HCT116 (cell line): ENCODE data around the gene SLC6A6. TPM values are rescaled to one million over a fixed set of nuclear protein-coding genes. Genes with fewer than 3 reads are reported as not detected.
"Not testable (repeated sequence)": the region's sequence is repeated elsewhere in the genome, so short reads cannot be mapped to it uniquely, and the experiment has no call there.

Source experiments
- ATAC-seq: fragments of 200-7000 bp; cut with Tn5 transposase; 2 replicates; pipeline ENCODE4 v1.9.1; 2020; ENCODE audit warnings: mild to moderate bottlenecking, moderate library complexity
- BruUV-seq: library from RNA; stranded (reverse); fragments of 400-500 nt; replicated peaks from 2 replicates; lab custom pipeline; 2021; lab: Mats Ljungman, UMichigan
- CTCF ChIA-PET: fragments of 300-600 bp; sonication (Branson Sonifier 250); formaldehyde crosslinking; loops from one replicate; lab custom pipeline; 2021; ENCODE audit warnings: antibody characterized with exemption; lab: Charles Lee
- POLR2A ChIA-PET: fragments of 300-600, 350-600 bp; sonication (Branson Sonifier 250); formaldehyde crosslinking; loops from one replicate; lab custom pipeline; 2021; ENCODE audit warnings: antibody characterized with exemption; lab: Charles Lee
- RAD21 ChIA-PET, 2 experiments: fragments of 300-600 bp; sonication (Branson Sonifier 250); formaldehyde crosslinking; loops; one replicate each; lab custom pipeline; 2023; ENCODE audit warnings: low total read pairs in 2 of 2; ENCODE audit not compliant: uncharacterized antibody in 2 of 2, unreplicated experiment in 2 of 2, low non-redundant PET in 1 of 2; lab: Charles Lee
- DNase-seq: peaks from one replicate; pipeline ENCODE4 v3.0.0-alpha.2; 2010; ENCODE audit warnings: low read depth, low spot score
- H2AFZ ChIP-seq: fragments of 200-600 bp; shearing (Covaris generic), sonication (generic); 2 replicates; pipeline ENCODE4 v1.6.1; 2017; ENCODE audit warnings: low read depth, mixed run types, mixed read lengths, antibody characterized with exemption, low read length; ENCODE audit not compliant: poor library complexity, severe bottlenecking
- H3K27ac ChIP-seq: 2 replicates; pipeline ENCODE4 v1.5.1; 2012; ENCODE audit warnings: low read depth, low read length
- H3K27me3 ChIP-seq: fragments of 200-600 bp; sonication (generic); 2 replicates; pipeline ENCODE4 v1.6.1; 2016; ENCODE audit warnings: mixed run types, low read length, mixed read lengths; ENCODE audit not compliant: insufficient read depth
- H3K36me3 ChIP-seq, 2 experiments: fragments of 200-500 bp in 1 of 2; fragments of 200-600 bp in 1 of 2; sonication (Bioruptor generic) in 1 of 2; sonication (generic) in 1 of 2; 2 replicates each; pipeline versions ENCODE4 v1.5.1 to v1.6.1; 2014 to 2016; ENCODE audit warnings: low read length in 2 of 2, inconsistent platforms in 1 of 2, mixed read lengths in 1 of 2, mixed run types in 1 of 2; ENCODE audit not compliant: insufficient read depth in 2 of 2, control insufficient read depth in 1 of 2
- H3K4me1 ChIP-seq, 2 experiments: fragments of 200-600 bp in 1 of 2; sonication (generic) in 1 of 2; 2 replicates each; pipeline versions ENCODE4 v1.5.1 to v1.6.1; 2012 to 2017; ENCODE audit warnings: low read length in 2 of 2, inconsistent platforms in 1 of 2, mild to moderate bottlenecking in 1 of 2, mixed read lengths in 1 of 2, mixed run types in 1 of 2, moderate library complexity in 1 of 2; ENCODE audit not compliant: insufficient read depth in 2 of 2, control insufficient read depth in 1 of 2
- H3K4me2 ChIP-seq: fragments of 200-600 bp; sonication (generic); 2 replicates; pipeline ENCODE4 v1.6.1; 2017; ENCODE audit warnings: mixed run types, low read length, mixed read lengths
- H3K4me3 ChIP-seq, 2 experiments: fragments of 200-600 bp in 1 of 2; sonication (generic) in 1 of 2; replicated peaks in 1 of 2; 2 replicates each; pipeline ENCODE4 v1.5.1; 2011 to 2016; ENCODE audit warnings: low read length in 2 of 2, control low read depth in 1 of 2, low read depth in 1 of 2, mild to moderate bottlenecking in 1 of 2, mixed read lengths in 1 of 2, mixed run types in 1 of 2
- H3K79me2 ChIP-seq: fragments of 200-600 bp; sonication (generic); 2 replicates; pipeline ENCODE4 v1.6.1; 2017; ENCODE audit warnings: mild to moderate bottlenecking, mixed run types, low read length, moderate library complexity, mixed read lengths; ENCODE audit not compliant: insufficient read depth
- H3K9ac ChIP-seq: fragments of 200-600 bp; sonication (generic); 2 replicates; pipeline ENCODE4 v1.6.1; 2016; ENCODE audit warnings: low read length, mixed read lengths
- H3K9me2 ChIP-seq: fragments of 200-600 bp; sonication (generic), shearing (Covaris generic); 2 replicates; pipeline ENCODE4 v1.6.1; 2017; ENCODE audit warnings: mixed run types, mild to moderate bottlenecking, moderate library complexity; ENCODE audit not compliant: insufficient read depth
- H3K9me3 ChIP-seq, 2 experiments: fragments of 200-500 bp in 1 of 2; fragments of 200-600 bp in 1 of 2; sonication (Bioruptor generic) in 1 of 2; sonication (generic) in 1 of 2; 2 replicates each; pipeline ENCODE4 v1.6.1; 2014 to 2017; ENCODE audit warnings: low read length in 2 of 2, mixed read lengths in 2 of 2, inconsistent platforms in 1 of 2, low read depth in 1 of 2, mild to moderate bottlenecking in 1 of 2, mixed run types in 1 of 2, moderate library complexity in 1 of 2; ENCODE audit not compliant: control insufficient read depth in 1 of 2, insufficient read depth in 1 of 2
- H4K20me1 ChIP-seq: fragments of 200-600 bp; sonication (generic), shearing (Covaris generic); 2 replicates; pipeline ENCODE4 v1.6.1; 2017; ENCODE audit warnings: mixed run types, mild to moderate bottlenecking, moderate library complexity; ENCODE audit not compliant: insufficient read depth
- CBX3 ChIP-seq: IDR thresholded peaks from 2 replicates; pipeline ENCODE4 v1.6.1; 2012; ENCODE audit warnings: low read depth
- CTCF ChIP-seq, 3 experiments: fragments of 200-600 bp in 1 of 3; sonication (generic) in 1 of 3; IDR thresholded peaks in 2 of 3; conservative IDR thresholded peaks in 1 of 3; 2 replicates each; pipeline ENCODE4 v1.5.1; 2012 to 2017; ENCODE audit warnings: low read depth in 2 of 3, low read length in 2 of 3, antibody characterized with exemption in 1 of 3, borderline replicate concordance in 1 of 3, control low read depth in 1 of 3, mild to moderate bottlenecking in 1 of 3, mixed read lengths in 1 of 3, mixed run types in 1 of 3, moderate library complexity in 1 of 3; ENCODE audit not compliant: insufficient read depth in 1 of 3
- EGR1 ChIP-seq: IDR thresholded peaks from 2 replicates; pipeline ENCODE4 v1.6.1; 2012; ENCODE audit warnings: low read depth
- ELF1 ChIP-seq: IDR thresholded peaks from 2 replicates; pipeline ENCODE4 v1.6.1; 2012; ENCODE audit warnings: low read depth, borderline replicate concordance
- EZH2phosphoT487 ChIP-seq: fragments of 200-600 bp; IDR thresholded peaks from 2 replicates; pipeline ENCODE4 v1.6.1; 2018; ENCODE audit warnings: antibody characterized with exemption, borderline replicate concordance
- JUND ChIP-seq: IDR thresholded peaks from 2 replicates; pipeline ENCODE4 v1.6.1; 2012
- MAX ChIP-seq: IDR thresholded peaks from 2 replicates; pipeline ENCODE4 v1.6.1; 2012
- POLR2A ChIP-seq: IDR thresholded peaks from 2 replicates; pipeline ENCODE4 v1.7.0; 2011; ENCODE audit warnings: borderline replicate concordance; ENCODE audit not compliant: insufficient read depth, insufficient read length; ENCODE audit errors: extremely low read depth
- RAD21 ChIP-seq: IDR thresholded peaks from 2 replicates; pipeline ENCODE4 v1.6.1; 2012; ENCODE audit warnings: low read depth, mild to moderate bottlenecking
- SP1 ChIP-seq: IDR thresholded peaks from 2 replicates; pipeline ENCODE4 v1.6.1; 2012; ENCODE audit warnings: low read depth
- SRF ChIP-seq: IDR thresholded peaks from 2 replicates; pipeline ENCODE4 v1.6.1; 2012; ENCODE audit warnings: low read depth
- TCF7L2 ChIP-seq: IDR thresholded peaks from 2 replicates; pipeline ENCODE4 v1.7.0; 2011; ENCODE audit warnings: borderline replicate concordance, inconsistent platforms; ENCODE audit not compliant: insufficient read depth, insufficient read length; ENCODE audit errors: extremely low read depth
- ZFX ChIP-seq: fragments of 450-650 bp; IDR thresholded peaks from 2 replicates; pipeline ENCODE4 v1.6.1; 2017
- intact Hi-C: fragments of 100-400 bp; cut with micrococcal nuclease; formaldehyde crosslinking; loops from 2 replicates; pipeline ENCODE4 v1.10.0; 2022
- total RNA-seq: library from RNA; stranded (reverse); gene quantifications from one replicate; pipeline ENCODE4 v1.2.1, GENCODE V29; 2021; ENCODE audit not compliant: unreplicated experiment

The SLC6A6 gene
- total RNA-seq, 1 experiment from 2014 or later = 36.3 TPM

GRCh38 chr3:14436954-14437281 is 34.5 kb downstream of the SLC6A6 start:
- intact Hi-C loops = no loop called here
- Histone ChIP-seq H3K9ac (no peak overlapping the region), H3K9me3 (no peaks in the 10 kb centered on the region), H3K4me1 (peaks cover 57 to 73% of the 10 kb centered on the region in 2 experiments)
- ChIA-PET CTCF (no interaction called here), POLR2A (interaction anchor here (1.1 kb wide), 1 partner anchor 34 kb away, joined by 3 read pairs; the partner anchor contains the start of gene SLC6A6)
- TF ChIP-seq CBX3 (no peak), POLR2A (no peak), EGR1 (no peak), TCF7L2 (no peak), JUND (no peak), MAX (no peak), SRF (no peak), RAD21 (no peak), ZFX (no peak), SP1 (no peak), CTCF (IDR thresholded peaks at IDR 0.05 in 2 of 3, conservative IDR thresholded peaks at IDR 0.05 in 1 of 3; ENCODE audit: borderline replicate concordance in 1 of 3, insufficient read depth in 1 of 3, low read depth in 2 of 3, low read length in 2 of 3) (no peak), ELF1 (no peak), EZH2phosphoT487 (no peak)
- TF ChIP-seq, all 23 proteins: peak for 0
- Histone ChIP-seq H3K27ac (no peak overlapping the region), H3K79me2 (peaks cover 87% of the 10 kb centered on the region), H3K36me3 (no peaks in the 10 kb centered on the region), H3K4me2 (no peak overlapping the region), H3K9me2 (no peaks in the 10 kb centered on the region), H3K27me3 (no peaks in the 10 kb centered on the region), H4K20me1 (peaks cover 5% of the 10 kb centered on the region; the same call in 1 of the 2 replicates), H3K4me3 (no peak overlapping the region), H2AFZ (no peak overlapping the region)
- ATAC-seq (no peak), DNase-seq (no peak)
- RAD21 ChIA-PET = no interaction called here
- no TSS peak for BruUV-seq

GRCh38 chr3:14437705-14438104 is 35.3 kb downstream of the SLC6A6 start:
- POLR2A ChIA-PET = interaction anchor here (1.1 kb wide), 1 partner anchor 35 kb away, joined by 3 read pairs; the partner anchor contains the start of gene SLC6A6
- not testable (repeated sequence) for ATAC-seq

More at GRCh38 chr3:14437705-14438104, 35.3 kb downstream of the SLC6A6 start:
- BruUV-seq, H3K4me2 ChIP-seq, DNase-seq, H3K9me3 ChIP-seq, H4K20me1 ChIP-seq, H3K4me3 ChIP-seq, H3K36me3 ChIP-seq, H2AFZ ChIP-seq, H3K27me3 ChIP-seq, H3K9ac ChIP-seq, RAD21 ChIA-PET, H3K27ac ChIP-seq, intact Hi-C loops, H3K9me2 ChIP-seq: not testable (repeated sequence)
- CTCF ChIA-PET = interaction anchor here (1.0 kb wide), 1 partner anchor 614 kb away, joined by 3 read pairs; no protein-coding TSS in a partner anchor
- H3K79me2 ChIP-seq = peaks cover 87% of the 10 kb centered on the region
- H3K4me1 ChIP-seq = peaks cover 51 to 65% of the 10 kb centered on the region in 2 experiments
